Activated CD8-positive, alpha-beta memory T cell treated with anti-CD3 and anti-CD28 coated beads for 1 hour (primary cell): ENCODE measurements around the gene MAFG.
"Not testable (repeated sequence)": the region's sequence is repeated elsewhere in the genome, so short reads cannot be mapped to it uniquely, and the experiment has no call there.

ENCODE experiments used
- DNase-seq, 2 donors: peaks; one replicate each; pipeline ENCODE4 v3.0.0-alpha.2; 2020; ENCODE audit warnings: low read depth in 1 of 2; ENCODE audit errors: extremely low read depth in 1 of 2

MAFG gene

DNA sequence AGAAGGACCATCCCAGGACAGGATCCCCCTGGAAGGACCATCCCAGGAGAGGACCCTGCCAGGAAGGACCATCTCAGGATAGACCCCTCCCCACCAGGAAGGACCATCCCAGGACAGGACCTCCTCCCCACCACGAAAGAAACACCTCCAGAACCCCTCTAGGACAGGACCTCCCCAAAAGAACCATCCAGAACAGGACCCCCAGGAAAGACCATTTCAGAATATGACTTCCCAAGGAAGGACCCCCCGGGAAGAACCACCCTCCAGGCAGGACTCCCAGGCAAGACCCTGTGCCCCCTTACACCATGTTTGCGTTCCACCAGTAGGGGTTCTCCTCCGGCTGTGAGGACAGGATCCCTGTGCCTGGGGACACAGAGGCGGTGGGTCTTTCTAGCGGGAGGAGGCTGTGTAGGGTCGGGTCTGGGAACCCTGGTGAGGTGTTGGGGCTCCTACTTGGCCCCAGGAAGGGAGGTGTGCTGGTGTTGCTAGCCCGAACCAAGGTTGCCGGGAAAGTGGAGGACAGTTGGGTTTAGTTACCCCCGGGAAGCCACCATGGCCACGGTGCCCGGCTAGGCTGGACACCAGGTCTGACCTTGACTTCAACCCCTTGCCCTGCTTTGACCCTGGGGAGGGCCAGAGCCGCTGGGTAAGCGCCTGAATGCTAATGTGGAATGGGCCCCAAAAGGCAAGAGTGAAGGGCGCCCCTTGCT, 31.3 kb upstream of the MAFG start:
- DNase-seq, result no peak

DNA sequence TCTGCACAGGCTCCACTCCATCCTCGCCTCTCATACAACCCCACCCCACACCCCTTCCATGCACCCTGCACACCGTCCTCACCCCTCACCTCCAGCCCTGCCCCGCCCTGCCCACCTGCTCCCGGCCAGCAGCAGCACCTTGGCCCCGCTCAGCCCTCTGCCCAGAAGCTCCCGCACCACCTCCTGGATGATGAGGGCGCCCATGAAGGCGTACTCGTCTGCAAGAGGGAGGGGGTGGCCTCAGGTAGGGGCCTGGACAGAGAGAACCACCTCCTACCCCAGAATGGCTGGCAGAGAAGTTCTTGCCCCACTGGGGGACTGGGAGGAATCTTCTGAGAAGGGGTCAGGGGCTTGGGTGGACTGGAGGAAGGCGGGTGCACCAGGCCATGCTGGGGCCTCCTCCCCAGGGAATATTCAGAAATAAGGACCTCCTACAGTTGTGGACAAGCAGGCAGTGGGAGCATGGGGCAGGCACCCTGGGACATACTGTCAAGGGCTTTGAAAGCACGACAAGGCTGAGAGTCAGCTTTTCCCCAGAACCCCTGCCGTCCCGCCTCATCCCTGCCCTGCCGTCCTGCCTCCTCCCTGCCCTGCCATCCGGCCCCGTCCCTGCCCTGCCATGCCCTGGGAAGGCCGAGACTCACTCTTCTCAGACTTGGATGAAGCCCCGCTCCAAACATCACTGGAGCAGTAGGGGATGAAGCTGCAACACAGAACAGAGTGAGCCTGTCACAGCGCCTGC, 30.3 kb upstream of the MAFG start:
- DNase-seq, result no peak

DNA sequence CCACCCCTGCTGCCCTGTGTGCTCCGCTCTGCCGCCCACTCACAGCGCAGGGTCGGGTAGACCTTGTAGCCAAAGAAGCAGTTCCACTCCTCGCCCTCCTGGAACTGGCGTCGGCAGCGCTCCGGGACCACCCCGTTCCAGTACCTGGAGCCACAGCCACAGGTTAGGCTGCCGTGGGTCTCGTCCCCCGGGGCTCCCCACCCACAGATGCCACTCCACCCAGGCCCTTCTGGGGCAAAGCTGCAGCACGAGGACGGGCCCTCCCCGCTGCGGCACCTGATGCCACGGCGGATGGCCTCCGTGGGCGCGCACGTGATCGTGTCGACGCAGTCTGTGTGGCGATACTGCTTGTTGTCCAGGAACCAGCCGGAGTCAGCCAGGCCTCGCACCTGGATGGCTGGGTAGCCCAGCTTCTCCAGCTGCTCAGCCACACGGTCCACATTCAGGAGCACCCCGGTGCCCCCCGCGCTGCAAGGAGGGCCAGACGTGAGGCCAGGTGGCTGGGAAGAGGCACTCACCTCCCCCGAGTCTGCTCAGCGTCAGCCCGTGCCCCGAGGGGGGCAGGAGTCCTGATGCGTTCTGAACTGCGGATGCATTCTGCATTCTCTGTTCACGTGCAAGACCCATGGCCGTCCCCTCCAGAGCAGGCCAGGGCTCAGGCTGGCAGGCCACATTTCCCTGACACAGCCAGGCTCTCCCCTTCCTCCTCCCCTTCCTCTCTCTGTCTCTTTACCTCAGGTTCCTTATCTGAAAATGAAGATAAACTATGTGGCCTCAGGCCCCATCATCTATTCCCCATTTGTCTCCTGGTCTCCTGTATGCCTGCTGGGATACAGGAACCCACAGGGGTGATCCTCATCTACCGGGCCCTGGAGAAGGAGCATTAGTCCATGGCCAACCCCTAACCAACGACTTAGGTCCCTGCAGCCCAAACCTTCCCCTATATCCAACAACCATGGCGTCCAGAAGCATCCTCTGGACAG, 29.4 kb upstream of the MAFG start:
- no peak for DNase-seq

DNA sequence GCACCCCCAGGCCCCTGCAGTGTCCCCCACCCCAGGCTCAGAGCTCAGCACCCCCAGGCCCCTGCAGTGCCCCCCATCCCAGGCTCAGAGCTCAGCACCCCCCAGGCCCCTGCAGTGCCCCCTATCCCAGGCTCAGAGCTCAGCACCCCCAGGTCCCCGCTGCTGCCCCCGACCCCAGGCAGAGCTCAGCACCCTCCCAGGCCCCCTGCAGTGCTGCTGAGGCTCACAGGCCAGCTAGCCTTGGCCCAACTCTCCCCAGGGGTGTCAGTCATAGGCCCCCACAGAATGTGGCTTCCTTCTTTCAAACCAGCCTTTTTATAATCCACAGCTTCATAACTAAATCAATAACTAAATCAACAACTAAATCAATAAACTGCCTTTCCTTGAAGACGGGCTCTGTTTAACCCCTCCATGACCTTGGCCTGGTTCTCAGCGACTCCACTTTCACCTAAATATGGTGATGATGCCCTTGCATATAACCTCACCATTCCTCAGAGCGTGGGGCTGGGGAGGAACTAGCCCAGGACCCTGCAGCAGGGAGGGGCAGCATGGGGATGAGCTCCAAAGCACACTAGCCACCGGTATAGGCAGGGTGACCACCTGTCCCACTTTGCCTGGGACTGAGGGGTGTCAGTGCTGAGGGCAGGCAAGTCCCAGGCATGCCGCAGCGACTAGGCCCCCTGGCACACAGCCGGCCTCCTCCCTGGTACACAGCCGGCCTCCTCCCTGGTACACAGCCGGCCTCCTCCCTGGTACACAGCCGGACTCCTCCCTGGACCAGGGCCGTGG, 28.4 kb upstream of the MAFG start:
- DNase-seq, result no peak

DNA sequence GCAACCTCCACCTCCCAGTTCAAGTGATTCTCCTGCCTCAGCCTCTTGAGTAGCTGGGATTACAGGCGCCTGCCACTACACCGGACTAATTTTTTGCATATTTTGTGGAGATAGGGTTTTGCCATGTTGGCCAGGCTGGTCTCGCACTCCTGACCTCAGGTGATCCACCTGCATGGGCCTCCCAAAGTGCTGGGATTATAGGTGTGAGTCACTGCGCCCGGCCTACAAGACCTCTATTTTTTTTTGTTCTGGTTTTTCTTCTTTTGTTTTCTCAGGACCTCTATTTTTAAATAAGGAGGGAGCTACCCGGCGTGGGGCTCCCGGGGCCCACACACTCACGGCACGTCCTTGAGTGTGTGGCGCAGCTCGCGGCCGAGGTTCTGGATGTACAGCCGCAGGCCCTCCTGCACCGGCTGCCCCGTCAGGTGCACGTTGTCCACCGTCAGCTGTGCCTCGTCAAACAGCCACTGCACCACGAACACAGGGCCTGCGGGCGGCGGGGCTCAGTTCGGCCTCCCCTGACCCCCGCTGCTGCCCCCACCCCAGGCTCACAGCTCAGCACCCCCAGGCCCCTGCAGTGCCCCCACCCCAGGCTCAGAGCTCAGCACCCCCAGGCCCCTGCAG, 27.6 kb upstream of the MAFG start:
- DNase-seq, result no peak

DNA sequence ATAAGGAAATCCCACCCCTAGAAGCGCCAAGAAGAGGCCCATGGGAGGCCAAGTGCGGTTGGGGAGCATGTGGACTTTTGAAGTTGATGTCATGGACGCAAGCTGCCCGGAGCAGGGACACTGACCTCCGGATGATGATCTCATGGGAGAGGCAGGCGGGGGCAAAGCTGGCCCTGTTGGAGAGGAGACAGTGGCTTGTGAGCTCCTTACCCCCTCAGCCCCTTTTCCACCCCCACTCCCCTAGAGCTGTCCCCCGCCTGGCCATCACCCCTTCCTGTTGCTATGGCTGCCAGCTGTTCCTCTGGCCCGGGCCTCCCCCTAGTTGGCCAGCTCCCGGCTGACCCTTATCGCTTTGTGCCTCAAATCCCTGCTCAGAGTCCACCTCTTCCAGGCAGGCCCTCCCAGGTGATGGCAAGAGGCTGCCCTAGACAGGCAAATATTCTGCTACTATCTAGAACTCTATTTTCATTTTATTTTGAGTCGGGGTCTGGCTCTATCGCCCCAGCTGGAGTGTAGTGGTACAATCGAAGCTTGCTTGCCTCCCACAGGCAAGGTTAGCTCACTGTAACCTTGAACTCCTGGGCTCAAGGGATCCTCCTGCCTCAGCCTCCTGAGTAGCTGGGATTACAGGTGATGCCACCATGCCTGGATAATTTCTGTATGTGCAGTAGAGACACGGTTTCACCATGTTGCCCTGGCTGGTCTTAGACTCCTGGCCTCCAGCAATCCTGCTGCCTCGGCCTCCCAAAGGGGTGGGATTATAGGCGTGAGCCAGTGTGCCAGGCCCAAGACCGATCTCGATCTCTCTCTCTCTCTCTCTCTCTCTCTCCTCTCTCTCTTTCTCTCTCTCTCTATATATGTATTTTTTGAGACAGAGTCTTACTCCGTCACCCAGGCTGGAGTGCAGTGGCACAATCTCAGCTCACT, 26.9 kb upstream of the MAFG start:
- DNase-seq, result no peak

DNA sequence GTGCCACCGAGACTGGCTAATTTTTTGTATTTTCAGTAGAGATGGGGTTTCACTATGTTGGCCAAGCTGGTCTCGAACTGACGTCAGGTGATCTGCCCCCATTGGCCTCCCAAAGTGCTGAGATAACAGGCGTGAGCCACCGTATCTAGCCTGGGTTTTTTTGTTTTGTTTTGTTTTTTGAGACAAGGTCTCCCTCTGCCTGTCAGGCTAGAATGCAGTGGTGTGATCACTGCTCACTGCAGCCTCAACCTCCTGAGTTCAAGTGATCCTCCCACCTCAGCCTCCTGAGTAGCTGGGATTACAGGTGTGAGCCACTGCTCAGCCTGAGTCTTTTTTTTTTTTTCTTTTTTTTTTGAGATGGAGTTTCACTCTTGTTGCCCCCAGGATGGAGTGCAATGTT, 25.9 kb upstream of the MAFG start:
- DNase-seq, result not testable (repeated sequence)

DNA sequence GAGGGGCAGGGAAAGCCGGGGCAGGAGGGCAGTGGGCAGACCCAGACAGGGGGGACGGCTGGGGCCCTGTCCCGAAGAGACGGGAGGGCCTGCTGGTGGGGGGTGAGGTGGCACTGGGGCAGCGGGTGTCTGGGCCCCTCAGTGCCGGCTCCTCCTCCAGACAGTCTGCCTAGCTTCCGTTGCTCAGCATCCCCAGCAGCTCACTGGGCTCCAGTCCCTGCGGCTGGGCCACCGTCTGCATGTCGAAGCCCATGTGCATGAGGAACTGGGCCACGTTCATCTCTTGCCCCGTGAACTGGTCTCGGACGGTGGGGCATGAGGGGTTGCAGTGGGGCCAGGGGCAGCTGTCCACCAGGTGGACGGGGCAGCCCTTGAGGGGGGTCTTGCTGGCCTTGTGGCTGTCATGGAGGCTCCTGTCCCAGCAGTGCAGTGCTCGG, 25.3 kb upstream of the MAFG start:
- DNase-seq, result no peak

DNA sequence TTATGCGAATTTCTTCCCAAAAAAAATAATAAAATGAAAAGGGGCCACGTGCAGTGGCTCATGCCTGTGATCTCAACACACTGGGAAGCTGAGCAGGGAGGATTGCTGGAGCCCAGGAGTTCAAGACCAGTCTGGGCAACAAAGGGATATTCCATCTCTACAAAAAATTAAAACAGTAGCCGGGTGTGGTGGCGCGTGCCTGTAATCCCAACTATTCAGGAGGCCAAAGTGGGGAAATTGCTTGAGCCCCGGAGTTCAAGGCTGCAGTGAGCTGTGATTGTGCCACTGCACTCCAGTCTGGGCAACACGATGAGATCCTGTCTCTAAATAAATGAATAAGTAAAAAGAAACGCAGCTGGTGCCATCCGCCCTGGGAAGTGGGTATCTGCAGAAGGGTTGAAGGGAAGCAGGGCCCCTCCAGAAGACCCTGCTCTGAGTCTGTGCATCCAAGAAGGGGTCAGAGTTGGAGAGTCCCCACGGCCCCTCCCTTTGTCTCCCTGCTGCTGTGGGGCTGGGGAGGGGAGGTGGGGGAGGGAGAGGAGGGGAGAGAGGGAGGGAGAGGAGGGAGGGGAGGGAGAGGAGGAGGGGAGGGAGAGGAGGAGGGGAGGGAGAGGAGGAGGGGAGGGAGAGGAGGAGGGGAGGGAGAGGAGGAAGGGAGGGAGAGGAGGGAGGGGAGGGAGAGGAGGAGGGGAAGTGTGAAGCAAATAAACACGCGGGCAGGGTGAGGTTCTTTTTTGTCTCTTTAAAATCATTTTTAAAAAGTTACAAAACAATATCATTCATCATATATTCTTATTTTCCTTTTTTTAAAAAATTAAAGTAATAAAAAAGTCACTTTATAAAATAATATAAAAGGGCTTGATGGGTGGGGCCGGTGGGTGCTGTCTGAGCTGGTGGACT, 24.5 kb upstream of the MAFG start:
- no peak for DNase-seq

DNA sequence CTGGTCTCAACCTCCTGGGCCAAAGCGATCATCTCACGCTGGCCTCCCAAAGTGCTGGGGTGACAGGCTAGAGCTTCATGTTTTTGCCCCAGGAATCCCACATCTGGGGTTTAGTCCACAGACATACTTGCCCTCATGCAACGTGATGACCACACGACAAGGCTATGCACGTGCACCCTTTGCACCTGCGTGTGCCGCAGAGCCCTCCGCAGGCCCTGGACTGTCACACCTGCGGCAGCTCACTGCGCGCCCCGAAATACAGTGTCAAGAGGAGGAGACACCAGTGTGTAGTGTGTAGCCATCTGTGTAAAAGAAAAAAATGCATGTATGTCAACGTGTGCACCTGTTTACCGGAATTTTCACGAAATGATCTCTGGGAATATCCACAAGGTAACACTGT, 23.0 kb upstream of the MAFG start:
- no peak for DNase-seq

DNA sequence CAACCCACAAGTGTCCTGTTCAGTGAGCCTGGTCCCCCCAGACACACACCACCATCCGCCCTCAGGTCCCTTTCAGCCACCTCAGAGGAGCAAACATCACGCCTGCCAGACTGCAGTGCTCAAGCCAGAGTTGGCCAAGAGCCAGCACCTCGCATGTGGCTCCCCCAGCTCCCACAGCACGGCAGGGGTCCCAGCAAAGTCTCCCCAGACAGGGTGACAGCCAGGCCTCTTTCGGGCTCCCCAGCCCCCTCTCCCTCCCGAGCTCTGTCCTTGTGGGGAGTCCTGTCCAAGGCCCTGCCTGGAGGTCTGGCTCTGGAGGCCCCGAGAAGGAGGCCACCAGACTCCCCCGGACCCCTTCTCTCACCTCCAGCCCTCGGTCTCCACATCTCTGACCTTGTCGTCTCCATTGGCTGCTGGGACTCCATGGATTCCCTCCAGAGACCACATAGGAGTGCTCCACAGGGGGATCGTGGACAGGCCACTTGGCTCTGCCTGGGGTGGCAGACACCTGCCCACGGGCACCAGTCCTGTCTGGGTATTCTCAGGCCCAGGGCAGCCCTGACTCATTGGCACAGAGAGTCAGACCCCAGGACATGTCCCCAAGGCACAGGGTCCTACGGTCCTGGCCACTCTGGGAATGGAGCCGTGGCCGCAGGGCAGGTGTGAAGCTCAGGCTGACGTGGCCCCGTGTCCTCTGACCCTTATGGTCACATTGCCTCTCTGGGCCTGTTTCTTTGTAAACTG, 21.3 kb upstream of the MAFG start:
- DNase-seq, result no peak

DNA sequence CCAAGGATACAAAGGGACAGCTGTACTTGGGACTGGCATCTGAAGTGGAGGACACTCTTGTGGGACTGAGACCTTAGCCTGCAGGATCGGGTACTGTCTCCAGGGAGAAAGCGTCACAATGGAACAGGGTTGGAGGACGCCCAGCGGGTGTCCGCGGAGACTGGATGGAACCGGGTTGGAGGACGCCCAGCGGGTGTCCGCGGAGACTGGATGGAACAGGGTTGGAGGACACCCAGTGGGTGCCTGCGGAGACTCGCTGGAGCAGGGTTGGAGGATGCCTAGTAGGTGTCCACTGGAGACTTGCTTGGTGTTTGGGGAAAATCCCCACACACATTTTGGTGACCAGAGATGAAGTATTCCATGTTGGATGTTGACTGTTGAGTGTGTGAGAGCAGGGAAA, 19.7 kb upstream of the MAFG start, which contains the start of gene MYADML2:
TSS of gene MYADML2 (minus strand) at position 45 of the 400 bp plus-strand sequence. CDS start 5,492 bp downstream, outside the sequence.
- no peak for DNase-seq

DNA sequence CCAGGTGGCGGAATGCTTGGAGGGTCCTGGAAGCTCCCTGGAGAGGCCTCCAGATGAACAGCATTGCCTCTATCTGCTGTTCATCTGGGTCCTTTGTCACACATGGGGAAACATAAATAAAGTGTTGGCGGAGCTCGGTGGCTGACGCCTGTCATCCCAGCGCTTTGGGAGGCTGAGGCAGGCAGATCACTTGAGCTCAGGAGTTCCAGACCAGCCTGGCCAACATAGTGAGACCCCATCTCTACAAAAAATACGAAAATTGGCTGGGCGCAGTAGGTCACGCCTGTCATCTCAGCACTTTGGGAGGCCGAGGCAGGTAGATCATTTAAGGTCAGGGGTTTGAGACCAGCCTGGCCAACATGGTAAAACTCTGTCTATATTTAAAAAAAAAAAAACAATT, 17.3 kb upstream of the MAFG start:
- no peak for DNase-seq

DNA sequence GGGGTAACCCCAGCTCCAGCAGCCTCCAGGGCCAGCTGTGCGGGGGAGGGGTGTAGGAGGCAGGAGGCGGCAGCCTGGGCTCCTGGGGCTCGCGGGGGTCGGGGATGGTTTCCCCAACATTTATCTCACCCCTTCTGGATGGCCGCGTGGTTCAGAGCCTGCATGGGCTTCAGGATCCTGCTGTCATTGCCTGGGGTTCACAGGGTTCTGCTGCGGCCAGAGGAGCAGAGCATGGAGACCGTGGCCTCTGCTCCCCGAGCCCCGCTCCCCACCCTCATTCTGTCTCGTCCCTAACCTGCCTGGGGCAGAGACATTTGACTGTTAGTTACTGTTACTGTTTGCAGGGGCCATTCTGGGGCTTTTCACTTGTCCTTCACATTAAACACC, 14.6 kb upstream of the MAFG start:
- no peak for DNase-seq

DNA sequence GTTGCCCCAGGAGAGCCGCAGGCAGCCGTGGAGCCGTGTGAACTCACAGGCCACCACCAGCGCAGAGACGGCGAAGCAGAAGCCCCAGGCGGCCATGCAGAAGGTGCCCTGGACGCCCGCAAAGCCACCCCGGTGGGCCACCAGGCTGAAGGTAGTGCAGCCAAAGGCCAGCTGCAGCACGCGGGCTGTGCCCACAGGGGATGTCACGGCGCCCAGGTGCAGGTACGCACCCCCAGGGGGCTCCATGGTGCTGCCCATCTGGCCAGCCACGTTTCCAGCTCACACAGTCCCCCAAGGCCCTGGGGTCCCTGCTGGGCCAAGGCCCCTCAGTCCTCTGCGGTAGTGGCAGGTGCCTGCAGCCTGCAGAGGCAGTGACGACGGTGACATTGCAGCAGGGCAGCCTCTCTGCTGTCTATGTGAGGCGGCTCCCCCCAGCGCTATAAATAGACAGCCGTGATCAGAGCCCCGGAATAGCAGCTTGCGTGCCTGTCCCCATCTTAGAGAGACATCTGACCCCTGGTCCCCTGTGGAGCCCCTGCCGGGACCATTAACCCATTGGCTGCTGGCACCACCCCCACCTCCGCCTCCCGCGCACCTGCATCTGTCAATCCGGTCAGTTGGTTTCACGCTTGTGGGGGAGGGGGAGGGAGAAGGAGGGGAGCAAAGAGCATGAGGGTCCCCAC, 14.1 kb upstream of the MAFG start:
- no peak for DNase-seq
